NCI-H526 (cell line): Measurements from ENCODE around the gene IL10RB.
"Not testable (repeated sequence)": the region's sequence is repeated elsewhere in the genome, so short reads cannot be mapped to it uniquely, and the experiment has no call there.

Experiments
- DNase-seq, 2 experiments: peaks; one replicate each; lab custom pipeline; 2025; lab: John Stamatoyannopoulos, UW

Gene IL10RB

DNA sequence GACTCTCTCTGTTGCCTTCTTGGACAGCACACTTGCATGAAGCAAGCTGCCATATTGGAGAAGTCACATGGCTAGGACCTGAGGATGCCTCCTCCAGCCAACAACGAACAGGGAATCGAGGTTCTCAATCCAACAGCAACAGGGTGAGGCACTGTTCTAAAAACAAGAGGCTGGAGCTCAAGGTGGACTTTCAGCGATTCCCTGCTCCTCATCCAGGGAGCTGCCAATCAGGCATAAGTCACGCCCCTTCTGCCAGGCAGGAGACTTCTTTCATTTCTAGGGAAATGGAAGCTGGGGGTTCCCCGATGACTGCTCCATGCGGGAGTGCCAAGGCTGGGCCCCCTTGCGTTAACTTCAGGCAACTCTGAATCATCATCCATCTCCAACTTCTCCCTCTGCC lies 35.9 kb downstream of the IL10RB start:
- no peak for DNase-seq

DNA sequence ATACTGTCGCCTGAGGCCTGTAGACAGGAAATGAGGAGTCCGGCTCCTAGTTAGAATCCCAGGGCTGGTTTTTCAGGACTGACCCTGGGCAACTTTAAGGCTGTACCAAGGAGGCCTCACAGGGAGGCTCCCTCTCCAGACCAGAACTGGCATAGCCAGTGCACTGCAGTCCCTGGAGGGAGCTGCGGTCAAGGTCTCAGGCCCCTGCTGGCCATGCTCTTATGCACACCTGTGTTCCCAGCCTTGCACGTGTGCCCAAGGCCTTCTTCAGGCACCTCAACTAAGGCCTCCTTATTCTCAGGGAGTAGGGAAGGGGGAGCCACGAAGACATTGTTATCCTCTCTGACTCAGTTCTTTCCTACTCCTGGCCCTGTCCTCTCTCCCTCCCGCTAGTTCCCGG lies 36.6 kb downstream of the IL10RB start:
- no peak for DNase-seq

DNA sequence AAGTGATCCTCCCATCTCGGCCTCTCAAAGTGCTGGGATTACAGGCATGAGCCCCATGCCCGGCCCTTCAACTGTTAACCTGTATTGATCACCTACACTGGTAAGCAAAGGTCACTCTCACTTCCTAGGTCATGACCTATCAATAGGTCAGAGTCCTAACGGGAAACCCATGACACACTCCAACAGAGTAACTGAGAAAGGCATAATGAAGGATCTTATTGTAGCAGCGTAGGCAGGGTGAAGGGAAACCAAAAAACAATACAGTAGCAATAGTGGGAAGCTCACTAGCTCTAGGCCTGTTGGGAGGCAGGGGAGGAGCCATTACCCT lies 39.1 kb downstream of the IL10RB start:
- no peak for DNase-seq

DNA sequence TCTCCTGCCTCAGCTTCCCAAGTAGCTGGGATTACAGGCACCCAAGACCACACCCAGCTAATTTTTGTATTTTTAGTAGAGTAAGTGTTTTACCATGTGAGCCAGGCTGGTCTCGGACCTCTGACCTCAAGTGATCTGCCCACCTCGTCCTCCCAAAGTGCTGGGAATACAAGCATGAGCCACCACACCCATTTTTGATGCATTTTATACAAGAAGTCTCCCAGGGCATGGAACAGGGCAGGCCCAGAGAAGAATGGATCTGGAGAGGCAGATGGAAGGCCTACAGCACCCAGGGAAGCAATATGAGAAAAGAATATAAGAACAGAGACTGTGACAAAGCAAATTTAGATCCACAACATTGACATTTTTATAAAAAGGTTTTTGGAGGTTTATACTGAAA lies 39.8 kb downstream of the IL10RB start:
- DNase-seq = no peak

DNA sequence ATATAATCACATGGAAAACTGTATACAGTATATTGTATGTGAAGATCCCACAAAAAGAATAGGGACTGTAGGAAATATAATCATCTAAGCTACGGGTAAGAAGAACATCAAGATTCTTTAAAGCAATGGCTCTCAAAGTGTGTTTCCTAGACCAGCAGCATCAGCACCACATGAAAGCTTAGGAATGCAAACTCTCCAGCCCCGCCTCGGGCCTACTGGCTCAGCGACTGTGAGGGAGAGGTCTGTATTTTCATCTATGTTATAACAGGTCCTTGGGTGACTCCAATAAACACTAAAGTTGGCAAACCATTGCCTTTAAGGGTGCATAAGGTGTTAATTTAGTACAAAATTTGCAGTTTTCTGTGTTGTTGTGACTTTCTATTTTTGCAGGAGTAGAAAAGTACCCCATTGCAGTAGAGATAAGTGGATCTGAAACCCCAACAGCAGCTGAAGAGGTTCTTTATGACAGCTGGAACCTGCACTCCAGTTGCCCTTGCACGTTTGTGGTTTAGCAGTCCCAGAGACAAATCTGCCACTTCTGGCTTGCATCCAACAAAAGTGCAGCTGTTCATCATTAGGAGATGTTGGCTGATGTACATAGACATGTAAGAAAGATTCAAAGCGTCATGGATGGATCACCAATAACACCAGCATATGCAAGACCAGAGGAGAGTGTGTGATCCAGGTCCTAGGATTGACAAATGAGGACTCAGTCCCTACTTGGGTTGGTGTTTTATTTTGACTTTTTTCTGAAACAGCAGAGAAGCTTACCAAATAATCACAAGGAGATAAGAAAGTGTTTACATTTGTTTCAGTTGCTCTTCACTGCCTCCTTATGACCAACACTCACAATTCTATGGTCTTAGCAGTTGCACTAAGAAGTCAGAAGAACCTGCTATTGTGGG lies 42.7 kb downstream of the IL10RB start:
- DNase-seq = no peak

DNA sequence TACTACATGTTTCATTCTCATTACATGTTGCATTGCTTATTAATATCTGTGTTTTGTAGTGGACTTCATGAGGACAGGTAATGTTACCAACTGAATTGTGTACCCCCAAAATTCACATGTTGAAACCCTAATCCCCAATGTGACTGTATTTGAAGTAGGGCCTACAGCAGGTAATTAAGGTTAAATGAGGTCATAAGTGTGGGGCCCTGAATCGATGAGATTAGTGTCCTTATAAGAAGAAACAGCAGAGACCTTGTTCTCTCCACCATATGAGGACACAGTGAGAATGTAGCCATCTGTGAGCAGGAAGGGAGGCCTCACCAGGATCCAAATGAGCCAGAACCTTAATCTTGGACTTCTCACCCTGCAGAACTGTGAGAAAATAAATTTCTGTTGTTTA lies 43.6 kb downstream of the IL10RB start:
- DNase-seq = no peak

DNA sequence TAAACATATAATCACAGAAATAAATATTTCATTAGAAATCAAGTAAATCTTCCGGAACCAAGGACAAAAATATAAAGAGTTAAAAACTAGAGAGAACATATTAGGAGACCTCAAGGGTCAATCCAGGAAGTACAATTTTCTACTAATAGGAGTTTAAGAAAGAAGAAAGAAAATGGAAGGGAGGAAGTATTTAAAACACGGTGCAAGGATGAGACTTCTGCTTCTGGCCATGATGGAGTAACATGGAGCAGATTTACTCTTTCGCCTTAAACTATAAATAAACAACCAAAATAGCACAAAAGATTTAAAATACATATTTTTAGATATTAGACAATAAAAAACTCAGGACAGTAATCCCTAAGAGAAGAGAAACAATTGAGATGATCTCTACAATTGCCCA lies 46.0 kb downstream of the IL10RB start:
- DNase-seq = no peak

DNA sequence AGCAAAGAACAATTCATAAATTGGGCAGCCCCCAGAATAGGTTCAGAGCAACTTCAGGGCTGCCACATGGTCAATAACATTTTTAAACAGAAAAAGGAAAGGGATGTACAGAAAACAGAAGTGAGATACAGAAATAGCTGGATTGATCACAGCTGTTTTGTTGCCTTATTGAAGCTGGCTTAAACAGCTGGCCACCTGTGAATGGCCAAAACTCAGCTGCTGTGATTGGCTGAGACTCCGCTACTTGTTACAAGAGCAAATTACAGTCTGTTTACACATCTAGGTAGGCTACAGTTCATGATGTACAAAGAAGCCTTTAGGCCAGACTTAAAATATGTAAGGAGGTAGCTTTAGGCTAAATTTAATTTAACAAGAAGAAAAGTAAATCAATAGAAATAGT lies 47.0 kb downstream of the IL10RB start:
- DNase-seq = no peak

DNA sequence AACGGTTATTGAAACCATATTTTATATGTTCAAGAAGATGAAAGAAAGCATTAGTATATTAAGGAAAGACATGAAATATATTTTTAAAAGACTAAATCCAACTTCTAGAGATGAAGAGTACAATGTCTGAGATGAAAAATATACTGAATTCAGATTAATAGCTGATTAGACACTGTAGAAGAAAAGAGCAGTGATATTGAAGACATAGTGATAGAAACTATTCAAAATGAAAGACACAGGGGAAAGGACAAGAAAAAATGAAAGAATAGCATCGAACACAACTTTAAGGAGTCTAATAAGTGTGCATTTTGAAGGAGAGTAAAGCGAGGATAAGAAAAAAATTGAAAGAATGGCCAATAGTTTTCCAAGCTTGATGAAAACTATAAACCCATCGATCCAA lies 47.4 kb downstream of the IL10RB start:
- no peak for DNase-seq

DNA sequence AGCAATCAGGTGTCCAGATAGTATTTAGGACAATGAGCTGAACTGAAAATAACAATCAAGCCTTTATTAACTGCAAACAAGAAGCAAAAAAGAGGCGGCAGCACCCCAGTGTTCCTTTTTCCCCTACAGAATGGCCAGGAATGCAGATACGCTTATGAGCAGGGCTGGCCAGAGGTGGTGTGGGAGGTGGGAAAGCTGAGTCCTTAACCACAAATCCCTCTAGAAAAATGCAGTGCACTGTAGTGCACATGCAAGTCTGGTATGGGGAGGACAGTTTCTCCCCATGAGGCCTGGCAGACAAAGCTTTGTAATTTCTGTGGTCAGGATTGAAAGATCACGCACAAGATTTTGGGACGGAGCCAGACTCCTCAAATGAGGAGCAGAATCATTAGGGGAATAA lies 47.9 kb downstream of the IL10RB start:
- no peak for DNase-seq

DNA sequence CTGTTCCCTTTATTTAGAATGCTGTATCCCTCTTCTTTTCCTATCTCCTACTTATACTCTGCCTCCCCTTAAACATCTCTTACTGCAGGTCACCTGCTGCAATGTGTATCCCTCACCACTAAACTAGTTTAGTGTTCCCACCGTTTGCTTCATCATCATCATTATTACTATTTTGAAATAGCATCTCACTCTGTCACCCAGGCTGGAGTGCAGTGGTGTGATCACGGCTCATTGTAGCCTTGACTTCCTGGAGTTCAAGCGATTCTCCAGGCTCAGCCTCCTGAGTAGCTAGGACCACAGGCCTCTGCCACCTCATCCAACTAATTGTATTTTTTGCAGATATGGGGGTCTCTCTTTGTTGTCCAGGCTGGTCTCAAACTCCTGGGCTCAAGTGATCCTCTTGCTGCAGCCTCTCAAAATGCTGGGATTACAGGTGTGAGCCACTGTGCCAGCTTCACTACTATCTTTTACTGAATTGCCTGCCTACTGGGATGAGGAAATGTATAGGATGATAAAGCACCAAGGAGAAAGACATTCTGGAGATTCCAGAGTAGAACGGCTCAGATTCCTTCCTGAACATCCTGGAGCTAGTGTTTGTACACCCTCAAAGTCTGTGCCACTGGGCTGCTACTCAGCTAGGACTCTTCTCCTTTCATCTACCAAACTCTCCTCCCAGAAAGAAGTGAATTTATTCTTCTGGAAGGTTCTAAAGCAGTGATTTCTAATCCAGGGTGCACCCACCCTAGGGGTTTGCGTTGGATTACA lies 50.0 kb downstream of the IL10RB start:
- no peak for DNase-seq

DNA sequence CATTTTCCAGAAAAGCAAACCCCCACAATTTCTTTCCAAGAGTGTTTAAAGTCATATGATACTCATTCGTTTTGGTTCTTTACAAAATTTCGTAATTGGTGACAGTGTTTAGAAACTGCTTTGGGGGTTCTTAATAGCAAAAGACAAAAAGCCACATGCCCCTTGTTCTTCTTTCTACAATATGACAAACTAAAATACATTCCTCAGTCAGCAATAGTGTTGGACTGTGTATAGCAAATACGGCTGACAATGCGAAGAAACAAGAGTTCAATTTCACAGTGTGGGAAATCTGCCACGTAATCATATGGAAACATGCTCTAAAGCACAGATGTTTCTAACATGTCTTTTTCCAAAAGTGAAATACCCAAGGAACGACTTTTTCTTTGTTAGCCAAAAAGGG lies 51.0 kb downstream of the IL10RB start:
- DNase-seq = no peak

DNA sequence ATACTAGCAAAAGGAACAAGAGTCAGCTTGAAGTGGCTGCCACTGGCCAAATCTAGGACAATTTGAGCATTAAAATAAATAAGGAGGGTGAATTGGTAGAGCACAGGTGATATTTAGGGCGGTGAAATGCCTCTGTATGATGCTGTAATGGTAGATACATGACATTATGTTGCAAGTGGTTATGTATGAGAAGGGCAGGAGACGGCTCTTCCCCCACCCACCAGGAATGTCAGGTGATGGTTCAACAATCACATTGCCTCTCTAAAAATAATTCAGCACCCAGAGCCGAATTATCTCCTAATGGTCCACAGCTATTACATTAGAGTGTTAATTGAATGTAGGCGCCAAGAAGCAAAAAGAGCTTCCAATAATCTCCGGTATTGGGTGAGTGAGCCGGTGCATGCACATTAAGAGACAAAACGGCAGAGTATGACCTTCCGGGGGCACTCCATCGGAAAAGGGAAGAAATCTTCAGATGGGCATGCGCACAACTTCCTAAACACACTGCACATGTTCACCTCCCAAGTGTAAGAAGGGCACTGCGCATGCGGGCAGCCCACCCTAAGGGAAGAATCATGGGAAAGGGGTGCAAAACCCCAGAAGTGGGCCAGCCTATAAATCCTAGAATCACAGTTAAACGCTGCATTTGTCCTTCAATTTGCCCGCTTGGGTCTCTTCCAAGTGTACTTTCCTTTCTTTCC lies 51.8 kb downstream of the IL10RB start:
- no peak for DNase-seq

DNA sequence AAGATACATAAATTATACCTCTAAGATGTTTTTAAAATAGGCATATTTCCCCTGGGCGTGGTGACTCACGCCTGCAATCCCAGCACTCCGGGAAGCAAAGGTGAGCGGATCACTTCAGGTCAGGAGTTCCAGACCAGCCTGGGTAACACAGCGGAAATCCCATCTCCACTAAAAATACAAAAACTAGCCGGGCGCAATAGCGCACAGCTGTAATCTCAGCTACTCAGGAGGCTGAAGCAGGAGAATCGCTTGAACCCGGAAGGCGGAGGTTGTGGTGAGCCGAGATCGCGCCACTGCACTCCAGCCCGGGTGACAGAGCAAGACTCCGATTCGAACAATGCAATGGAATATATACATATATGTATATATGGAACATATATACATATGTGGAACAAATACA lies 54.8 kb downstream of the IL10RB start:
- DNase-seq = not testable (repeated sequence)

DNA sequence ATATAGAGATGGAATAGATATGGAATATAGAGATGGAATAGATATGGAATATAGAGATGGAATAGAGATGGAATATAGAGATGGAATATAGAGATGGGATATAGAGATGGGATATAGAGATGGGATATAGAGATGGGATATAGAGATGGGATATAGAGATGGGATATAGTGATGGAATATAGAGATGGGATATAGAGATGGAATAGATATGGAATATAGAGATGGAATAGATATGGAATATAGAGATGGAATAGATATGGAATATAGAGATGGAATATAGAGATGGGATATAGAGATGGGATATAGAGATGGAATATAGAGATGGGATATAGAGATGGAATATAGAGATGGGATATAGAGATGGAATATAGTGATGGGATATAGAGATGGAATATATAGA lies 57.4 kb downstream of the IL10RB start:
- DNase-seq = not testable (repeated sequence)

DNA sequence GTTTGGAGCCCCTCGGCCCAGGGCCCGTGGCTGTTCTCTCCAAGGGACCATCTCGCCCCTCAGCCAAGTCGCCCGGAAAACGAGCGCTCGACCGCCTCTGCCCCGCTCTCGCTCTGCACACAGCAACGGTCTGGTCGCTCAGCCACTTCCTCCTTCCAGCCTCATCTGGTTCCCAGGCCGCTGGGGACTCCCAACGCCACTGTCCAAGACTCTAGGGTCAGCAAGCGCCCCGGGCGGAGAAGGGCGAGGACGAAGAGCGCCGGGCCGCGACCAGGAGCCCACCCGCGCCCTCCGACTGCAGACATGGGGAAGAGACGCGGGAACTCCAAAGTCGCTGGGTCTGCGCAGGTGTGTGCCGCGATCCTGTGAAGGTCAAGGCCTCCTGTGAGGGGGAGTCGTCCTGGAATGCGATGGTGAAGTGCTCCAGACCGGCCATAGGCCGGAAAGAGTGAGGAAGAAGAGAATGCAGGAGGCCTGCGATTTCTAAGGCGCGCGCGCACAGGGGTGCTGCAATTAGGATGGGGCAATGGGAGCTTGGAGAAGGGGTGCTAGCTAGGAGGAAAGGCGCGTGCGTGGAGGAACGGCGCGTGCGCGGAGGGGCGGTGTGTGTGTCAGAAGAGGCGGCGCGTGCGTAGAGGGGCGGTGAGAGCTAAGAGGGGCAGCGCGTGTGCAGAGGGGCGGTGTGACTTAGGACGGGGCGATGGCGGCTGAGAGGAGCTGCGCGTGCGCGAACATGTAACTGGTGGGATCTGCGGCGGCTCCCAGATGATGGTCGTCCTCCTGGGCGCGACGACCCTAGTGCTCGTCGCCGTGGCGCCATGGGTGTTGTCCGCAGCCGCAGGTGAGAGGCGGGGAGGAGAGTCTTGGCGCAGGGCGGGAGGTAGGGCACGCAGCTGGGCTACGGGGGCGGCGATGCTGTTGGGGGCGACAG lies 58.4 kb downstream of the IL10RB start, which contains the start of gene IFNAR1:
IFNAR1 (plus strand) TSS at position 680 of the 931 bp plus-strand sequence; CDS start at position 766, 86 bp downstream.
- DNase-seq = peak; percentile 94 to 99

DNA sequence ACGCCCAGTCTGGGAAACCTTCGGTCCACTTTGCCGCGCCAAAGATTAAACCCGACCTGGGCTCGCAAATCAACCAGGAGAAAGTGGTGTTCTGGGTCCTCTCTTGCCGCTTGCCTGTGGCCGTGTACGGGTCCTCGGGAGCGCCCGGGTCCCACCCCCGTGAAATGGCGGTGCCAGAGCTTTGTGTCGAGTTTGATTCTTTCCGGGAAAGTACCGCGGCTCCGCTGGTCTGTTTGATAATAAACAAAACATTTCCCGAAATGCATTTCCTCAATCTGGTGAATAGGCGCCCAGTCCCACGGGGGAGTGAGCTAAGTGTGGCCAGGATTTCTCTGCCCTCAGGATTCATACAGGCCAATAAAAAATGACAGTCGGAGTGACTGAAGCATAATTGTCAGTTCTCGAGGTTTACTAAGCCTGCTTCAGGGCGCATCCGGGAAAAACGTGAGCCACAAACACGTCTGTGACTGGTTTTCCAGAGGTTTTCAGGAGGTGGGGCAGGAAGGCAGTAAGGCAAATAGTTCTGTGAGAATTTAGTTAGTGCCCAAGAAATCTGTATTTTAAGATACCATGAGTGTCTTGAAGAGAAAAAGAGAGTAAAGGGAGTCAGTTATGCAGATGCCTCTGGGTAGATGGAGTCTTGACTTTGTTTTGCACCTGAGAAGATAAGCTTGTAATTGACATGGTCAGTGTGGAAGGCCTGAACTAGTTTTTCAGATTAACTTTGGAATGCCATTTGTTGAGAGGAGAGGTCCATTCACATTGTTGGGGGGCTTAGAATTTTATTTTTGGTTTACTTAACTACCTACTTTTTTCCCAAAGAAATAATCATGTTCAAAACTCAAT lies 59.3 kb downstream of the IL10RB start:
- DNase-seq = peak; percentile 38 to 72

DNA sequence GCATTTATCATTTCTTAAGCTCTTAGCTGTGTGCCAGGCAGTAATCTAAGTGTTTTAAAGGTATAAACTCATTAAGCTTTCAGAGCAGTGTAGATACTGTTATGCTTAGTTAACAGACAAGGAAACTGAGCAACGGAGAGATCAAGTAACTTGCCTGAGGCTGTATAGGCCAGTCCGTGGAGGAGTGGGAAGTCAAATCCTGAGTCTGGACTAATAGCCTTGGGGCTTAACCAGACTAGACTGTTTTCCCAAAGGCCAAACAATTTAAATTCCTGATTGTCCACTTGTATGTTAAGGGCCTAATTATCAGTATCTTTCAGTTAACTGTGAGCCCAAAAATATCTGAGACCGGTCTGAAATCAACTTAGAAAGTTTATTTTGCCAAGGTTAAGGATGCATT lies 61.2 kb downstream of the IL10RB start:
- no peak for DNase-seq

DNA sequence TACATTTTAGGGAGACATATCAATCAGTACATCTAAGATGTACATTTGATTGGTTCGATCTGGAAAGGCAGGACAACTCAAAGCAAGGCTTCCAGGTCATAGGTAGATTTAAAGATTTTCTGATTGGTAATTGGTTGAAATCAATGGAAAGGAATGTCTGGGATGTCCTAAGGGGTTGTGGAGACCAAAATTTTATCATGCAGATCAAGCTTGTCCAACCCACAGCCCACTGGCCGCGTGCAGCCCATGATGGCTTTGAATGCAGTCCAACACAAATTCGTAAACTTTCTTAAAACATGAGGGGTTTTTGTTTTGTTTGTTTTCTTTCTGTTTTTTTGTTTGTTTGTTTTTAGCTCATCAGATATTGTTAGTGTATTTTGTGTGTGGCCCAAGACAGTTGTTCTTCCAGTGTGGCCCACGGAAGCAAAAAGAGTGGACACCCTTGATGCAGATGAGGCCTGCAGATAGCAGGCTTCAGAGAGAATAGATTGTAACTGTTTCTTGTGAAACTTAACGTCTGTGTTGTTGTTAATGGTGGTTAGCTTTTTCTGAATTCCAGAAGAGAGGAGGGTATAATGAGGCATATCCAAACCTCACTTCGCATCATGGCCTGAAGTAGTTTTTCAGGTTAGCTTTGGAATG lies 61.7 kb downstream of the IL10RB start:
- DNase-seq = no peak

DNA sequence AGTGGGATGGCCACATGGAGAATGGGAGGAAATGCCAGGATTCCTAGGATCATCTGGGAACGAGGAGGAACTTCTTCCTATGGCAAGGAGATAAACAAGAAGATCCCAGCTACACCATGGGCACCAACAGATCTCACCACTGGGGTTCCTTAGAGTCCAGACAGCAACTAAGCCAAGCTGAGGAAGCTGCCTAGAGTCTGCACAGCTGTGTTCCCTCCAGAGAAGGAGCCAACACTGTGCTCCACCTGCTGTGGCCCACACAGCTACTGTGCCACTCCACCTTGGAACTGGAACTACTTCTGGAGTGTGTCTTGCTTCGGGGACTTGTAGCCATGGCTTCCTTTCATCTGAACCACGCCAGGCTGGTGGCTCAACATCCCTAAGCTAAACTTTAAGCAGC lies 64.6 kb downstream of the IL10RB start:
- DNase-seq = no peak
